T-helper 2 cell treated with Interferon-gamma antibody and Interleukin-4, amounts not matched to agents 5 μg/mL and 100 μg/mL, for 36 hours (primary cell): ENCODE measurements around the gene NKTR.

Experiments
- DNase-seq: peaks from one replicate; pipeline ENCODE4 v3.0.0; 2021; ENCODE audit warnings: low spot score
- H3K27ac Mint-ChIP-seq: one replicate; pipeline ENCODE4 v1.8.0; 2021; ENCODE audit warnings: mild to moderate bottlenecking, mixed read lengths
- H3K27me3 Mint-ChIP-seq: one replicate; pipeline ENCODE4 v1.8.0; 2021; ENCODE audit warnings: low read depth, mixed read lengths
- H3K36me3 Mint-ChIP-seq: one replicate; pipeline ENCODE4 v1.8.0; 2021; ENCODE audit warnings: low read depth, mixed read lengths
- H3K4me1 Mint-ChIP-seq: one replicate; pipeline ENCODE4 v1.8.0; 2021; ENCODE audit warnings: low read depth, mixed read lengths
- H3K4me3 Mint-ChIP-seq: one replicate; pipeline ENCODE4 v1.8.0; 2022; ENCODE audit warnings: mild to moderate bottlenecking, moderate library complexity, mixed read lengths
- H3K9me3 Mint-ChIP-seq: one replicate; pipeline ENCODE4 v1.8.0; 2021; ENCODE audit warnings: mixed read lengths

The NKTR gene

GRCh38 chr3:42649006-42649405 lies 48.5 kb downstream of the NKTR start:
- peaks cover 25% of the 10 kb centered on the region for H3K36me3 Mint-ChIP-seq
- no peak for DNase-seq
- H3K4me1 Mint-ChIP-seq = peaks cover 13% of the 10 kb centered on the region
- H3K27me3 Mint-ChIP-seq = peaks cover 11% of the 10 kb centered on the region
- H3K27ac Mint-ChIP-seq = no peak overlapping the region
- no peaks in the 10 kb centered on the region for H3K9me3 Mint-ChIP-seq
- no peak overlapping the region for H3K4me3 Mint-ChIP-seq

GRCh38 chr3:42649783-42650182 lies 49.3 kb downstream of the NKTR start:
- H3K36me3 Mint-ChIP-seq = peaks cover 21% of the 10 kb centered on the region
- H3K4me1 Mint-ChIP-seq = peaks cover 13% of the 10 kb centered on the region
- peaks cover 11% of the 10 kb centered on the region for H3K27me3 Mint-ChIP-seq
- H3K4me3 Mint-ChIP-seq = no peak overlapping the region
- no peak for DNase-seq
- no peak overlapping the region for H3K27ac Mint-ChIP-seq
- H3K9me3 Mint-ChIP-seq = no peaks in the 10 kb centered on the region

GRCh38 chr3:42651248-42652091 lies 51.0 kb downstream of the NKTR start:
- Mint-ChIP-seq H3K4me1 (peaks cover 13% of the 10 kb centered on the region), H3K4me3 (no peak overlapping the region), H3K36me3 (peaks cover 17% of the 10 kb centered on the region), H3K9me3 (no peaks in the 10 kb centered on the region), H3K27ac (no peak overlapping the region), H3K27me3 (peaks cover 21% of the 10 kb centered on the region)
- DNase-seq = no peak

GRCh38 chr3:42652251-42652610 lies 51.7 kb downstream of the NKTR start:
- H3K4me1 Mint-ChIP-seq = peaks cover 13% of the 10 kb centered on the region
- DNase-seq = no peak
- peaks cover 22% of the 10 kb centered on the region for H3K27me3 Mint-ChIP-seq
- no peaks in the 10 kb centered on the region for H3K9me3 Mint-ChIP-seq
- H3K36me3 Mint-ChIP-seq = peaks cover 11% of the 10 kb centered on the region
- H3K27ac Mint-ChIP-seq = no peak overlapping the region
- no peak overlapping the region for H3K4me3 Mint-ChIP-seq

GRCh38 chr3:42652611-42653302 lies 52.3 kb downstream of the NKTR start:
- H3K27ac Mint-ChIP-seq = no peak overlapping the region
- H3K27me3 Mint-ChIP-seq = peaks cover 22% of the 10 kb centered on the region
- H3K4me1 Mint-ChIP-seq = peaks cover 13% of the 10 kb centered on the region
- H3K9me3 Mint-ChIP-seq = no peaks in the 10 kb centered on the region
- H3K36me3 Mint-ChIP-seq = peaks cover 8% of the 10 kb centered on the region
- peak overlapping the region; percentile 62 for H3K4me3 Mint-ChIP-seq
- DNase-seq = no peak

- peaks cover 22% of the 10 kb centered on the region for H3K27me3 Mint-ChIP-seq
- H3K36me3 Mint-ChIP-seq = peaks cover 5% of the 10 kb centered on the region
- peaks cover 10% of the 10 kb centered on the region for H3K4me1 Mint-ChIP-seq
- no peak overlapping the region for H3K27ac Mint-ChIP-seq
- H3K4me3 Mint-ChIP-seq = peak overlapping the region; percentile 62
- H3K9me3 Mint-ChIP-seq = no peaks in the 10 kb centered on the region
- no peak for DNase-seq
Observed at GRCh38 chr3:42653303-42653559, 52.7 kb downstream of the NKTR start.

- Mint-ChIP-seq H3K4me1 (peaks cover 10% of the 10 kb centered on the region), H3K4me3 (peak within 1 kb of the TSS; percentile 81), H3K36me3 (peaks cover 3% of the 10 kb centered on the region), H3K9me3 (no peaks in the 10 kb centered on the region), H3K27ac (no peak within 1 kb of the TSS), H3K27me3 (peaks cover 22% of the 10 kb centered on the region)
- DNase-seq = no peak
Observed at GRCh38 chr3:42653560-42654330, 53.3 kb downstream of the NKTR start, which contains the start of gene ZBTB47. Gene ZBTB47 (plus strand): TSS chr3:42653697. CDS start chr3:42658356, 4,659 bp downstream.

- H3K9me3 Mint-ChIP-seq = no peaks in the 10 kb centered on the region
- peak overlapping the region; percentile 34 for H3K4me3 Mint-ChIP-seq
- H3K36me3 Mint-ChIP-seq = no peaks in the 10 kb centered on the region
- H3K27ac Mint-ChIP-seq = no peak overlapping the region
- peaks cover 22% of the 10 kb centered on the region for H3K27me3 Mint-ChIP-seq
- peaks cover 10% of the 10 kb centered on the region for H3K4me1 Mint-ChIP-seq
- DNase-seq = no peak
Observed at GRCh38 chr3:42654331-42655201, 54.1 kb downstream of the NKTR start.

- Mint-ChIP-seq H3K27me3 (peaks cover 22% of the 10 kb centered on the region), H3K4me1 (peaks cover 10% of the 10 kb centered on the region), H3K9me3 (no peaks in the 10 kb centered on the region), H3K36me3 (no peaks in the 10 kb centered on the region), H3K4me3 (no peak overlapping the region), H3K27ac (no peak overlapping the region)
- DNase-seq = no peak
Observed at GRCh38 chr3:42655331-42655888, 54.9 kb downstream of the NKTR start.

GRCh38 chr3:42655980-42656679 lies 55.6 kb downstream of the NKTR start:
- no peak for DNase-seq
- H3K27me3 Mint-ChIP-seq = peaks cover 22% of the 10 kb centered on the region
- no peak overlapping the region for H3K4me3 Mint-ChIP-seq
- no peaks in the 10 kb centered on the region for H3K36me3 Mint-ChIP-seq
- no peaks in the 10 kb centered on the region for H3K9me3 Mint-ChIP-seq
- H3K4me1 Mint-ChIP-seq = peaks cover 10% of the 10 kb centered on the region
- peak overlapping the region; percentile 36 for H3K27ac Mint-ChIP-seq

GRCh38 chr3:42656680-42657610 lies 56.5 kb downstream of the NKTR start:
- no peak for DNase-seq
- no peak overlapping the region for H3K4me3 Mint-ChIP-seq
- H3K36me3 Mint-ChIP-seq = no peaks in the 10 kb centered on the region
- no peaks in the 10 kb centered on the region for H3K9me3 Mint-ChIP-seq
- peaks cover 22% of the 10 kb centered on the region for H3K27me3 Mint-ChIP-seq
- H3K4me1 Mint-ChIP-seq = peaks cover 10% of the 10 kb centered on the region
- H3K27ac Mint-ChIP-seq = no peak overlapping the region

- H3K36me3 Mint-ChIP-seq = no peaks in the 10 kb centered on the region
Observed at GRCh38 chr3:42657675-42658074, 57.2 kb downstream of the NKTR start.

More at GRCh38 chr3:42657675-42658074, 57.2 kb downstream of the NKTR start:
- Mint-ChIP-seq H3K4me3 (no peak overlapping the region), H3K27me3 (peaks cover 22% of the 10 kb centered on the region), H3K4me1 (peaks cover 8% of the 10 kb centered on the region), H3K27ac (no peak overlapping the region), H3K9me3 (no peaks in the 10 kb centered on the region)
- DNase-seq = no peak
